NCI-H345 (cell line): Measurements from ENCODE around the gene SFTA2.
"Not testable (repeated sequence)": the region's sequence is repeated elsewhere in the genome, so short reads cannot be mapped to it uniquely, and the experiment has no call there.

ENCODE experiments used
- DNase-seq: peaks from one replicate; lab custom pipeline; 2025; lab: John Stamatoyannopoulos, UW

The SFTA2 gene

DNA sequence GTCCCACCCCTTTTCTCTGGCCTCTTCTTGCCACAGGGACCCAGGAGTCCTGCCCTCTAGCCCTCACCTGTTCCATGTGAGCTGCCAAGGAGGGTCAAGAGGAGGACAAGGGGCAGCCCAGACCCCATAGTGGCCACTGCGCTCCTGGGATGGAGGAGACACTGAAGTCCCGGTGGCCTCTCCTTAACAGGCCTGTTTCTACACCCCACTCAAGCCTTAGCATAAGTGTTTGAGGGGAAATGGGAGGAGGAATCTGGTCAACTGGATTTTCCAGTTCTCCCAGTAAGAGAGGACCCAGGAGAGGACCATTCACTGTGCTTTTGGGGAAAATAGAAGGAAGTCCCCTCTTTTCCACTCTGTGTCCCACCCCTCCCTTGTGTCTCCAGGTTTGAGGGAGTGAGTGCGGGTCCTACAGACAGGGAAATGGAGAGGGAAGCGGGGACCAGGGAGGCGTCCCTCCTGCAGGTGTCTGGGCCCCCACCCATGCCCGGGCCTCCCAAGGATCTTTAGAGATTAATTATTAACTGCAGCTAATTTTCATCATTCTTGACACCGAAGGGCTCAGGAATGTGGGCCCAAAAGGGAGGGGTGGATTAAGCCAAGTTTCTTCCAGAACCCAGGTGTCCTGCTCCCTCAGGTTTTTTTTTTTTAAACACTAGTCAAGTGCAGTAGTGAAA is at the start of gene SFTA2:
Gene SFTA2 (minus strand): TSS at position 202 of the 677 bp plus-strand sequence. CDS start 74 bp downstream, at position 128.
- DNase-seq = no peak

GRCh38 chr6:30979690-30980089 is 47.7 kb upstream of the SFTA2 start:
- no peak for DNase-seq

- no peak for DNase-seq
Observed at GRCh38 chr6:30979141-30979540, 47.2 kb upstream of the SFTA2 start.

- no peak for DNase-seq
Observed at GRCh38 chr6:30974490-30975252, 42.7 kb upstream of the SFTA2 start.

DNA sequence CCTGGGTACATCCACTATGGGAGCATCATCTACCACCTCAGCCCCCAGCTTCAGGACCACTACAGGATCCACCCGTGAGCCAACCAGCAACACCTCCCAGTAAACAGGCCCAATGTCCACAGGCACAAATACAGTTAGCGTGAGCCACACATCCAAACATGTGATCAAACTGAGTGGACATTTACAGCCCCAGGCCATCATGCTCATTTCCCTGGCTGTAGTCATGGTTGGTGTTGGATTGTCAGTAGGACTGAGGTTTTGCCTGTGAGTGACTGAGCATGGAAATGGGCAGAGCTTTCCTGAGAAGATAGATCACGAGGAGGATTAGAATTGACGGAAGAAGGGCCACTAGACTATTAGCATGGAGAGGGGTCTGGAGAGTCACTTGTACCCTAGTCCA is 40.8 kb upstream of the SFTA2 start:
- no peak for DNase-seq

- no peak for DNase-seq
Observed at GRCh38 chr6:30970946-30971345, 39.0 kb upstream of the SFTA2 start.

GRCh38 chr6:30969171-30969570 is 37.2 kb upstream of the SFTA2 start:
- DNase-seq = not testable (repeated sequence)

DNA sequence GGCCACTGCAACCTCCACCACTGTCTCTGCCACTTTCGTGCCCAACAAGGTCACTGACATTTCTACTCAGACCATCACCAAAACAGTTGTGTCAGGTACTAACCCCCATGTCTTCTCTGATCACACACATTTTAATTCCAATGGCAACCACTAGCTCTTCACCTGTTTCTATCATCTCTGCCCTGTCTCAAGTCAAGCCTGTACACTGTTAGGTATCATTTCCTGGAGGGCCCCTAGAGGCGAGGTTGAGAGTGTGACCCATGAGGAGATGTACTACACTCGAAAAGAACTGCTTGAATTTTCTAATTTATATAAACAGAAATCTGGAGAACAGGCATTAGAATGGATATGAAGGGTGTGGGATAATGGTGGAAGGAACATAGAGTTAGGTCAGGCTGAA is 34.2 kb upstream of the SFTA2 start:
- DNase-seq = no peak

DNA sequence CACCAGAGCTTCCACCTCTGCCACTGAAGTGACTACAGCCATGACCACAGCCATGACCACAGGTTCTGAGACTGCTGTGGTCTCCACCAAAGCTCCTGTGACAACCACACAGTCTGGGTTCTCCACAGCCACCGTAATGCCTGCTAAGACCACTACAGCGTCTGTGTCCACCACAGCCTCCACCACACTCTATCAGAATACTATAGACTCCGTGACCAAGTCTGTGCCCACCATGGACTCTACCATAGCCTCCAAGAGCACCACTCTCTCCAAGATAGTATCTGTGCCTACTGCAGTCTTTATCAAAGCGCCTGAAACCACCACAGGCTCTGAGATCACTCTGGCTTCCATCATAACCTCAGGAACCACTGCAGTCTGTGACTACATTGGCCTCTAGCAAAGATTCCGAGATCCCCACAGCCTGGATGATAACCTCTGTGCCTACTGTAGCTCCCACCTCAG is 33.2 kb upstream of the SFTA2 start:
- DNase-seq = no peak

DNA sequence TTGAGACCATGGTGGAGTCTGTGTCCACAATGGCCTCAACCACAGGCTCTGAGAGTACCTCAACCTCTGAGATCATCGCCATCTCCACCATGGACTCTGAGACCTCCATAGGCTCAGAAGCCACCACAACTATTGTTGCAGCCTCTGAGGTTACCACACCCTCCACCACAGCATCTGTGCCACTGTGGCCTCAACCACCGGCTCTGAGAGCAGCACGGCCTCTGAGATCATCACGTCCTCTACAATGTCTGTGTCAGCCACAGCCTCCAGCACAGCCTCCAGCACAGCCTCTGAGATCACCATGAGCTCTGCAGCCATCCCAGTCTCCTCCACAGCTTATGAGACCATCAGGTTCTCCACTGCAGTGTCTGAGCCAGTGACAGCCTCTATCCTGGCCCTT is 32.1 kb upstream of the SFTA2 start:
- no peak for DNase-seq

DNA sequence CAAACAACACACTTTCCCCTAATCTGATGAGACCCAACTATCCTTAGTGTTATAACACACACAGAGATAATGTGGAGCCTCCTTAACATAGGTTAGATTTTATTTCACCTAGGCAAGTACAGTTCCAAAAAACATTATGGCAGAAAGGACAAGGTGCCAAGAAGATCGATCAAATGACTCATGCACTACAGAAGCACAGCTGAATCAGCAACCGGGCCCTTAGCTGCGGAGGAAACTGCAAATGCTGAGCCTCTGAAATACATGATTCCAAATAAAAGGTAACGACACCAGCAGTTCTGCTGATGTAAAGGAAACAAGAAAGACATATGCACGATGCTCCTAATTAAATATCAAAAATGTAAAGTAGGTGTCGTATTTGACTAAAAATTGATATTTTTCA is 31.7 kb upstream of the SFTA2 start:
- no peak for DNase-seq

- no peak for DNase-seq
Observed at GRCh38 chr6:30962716-30963115, 30.7 kb upstream of the SFTA2 start.

DNA sequence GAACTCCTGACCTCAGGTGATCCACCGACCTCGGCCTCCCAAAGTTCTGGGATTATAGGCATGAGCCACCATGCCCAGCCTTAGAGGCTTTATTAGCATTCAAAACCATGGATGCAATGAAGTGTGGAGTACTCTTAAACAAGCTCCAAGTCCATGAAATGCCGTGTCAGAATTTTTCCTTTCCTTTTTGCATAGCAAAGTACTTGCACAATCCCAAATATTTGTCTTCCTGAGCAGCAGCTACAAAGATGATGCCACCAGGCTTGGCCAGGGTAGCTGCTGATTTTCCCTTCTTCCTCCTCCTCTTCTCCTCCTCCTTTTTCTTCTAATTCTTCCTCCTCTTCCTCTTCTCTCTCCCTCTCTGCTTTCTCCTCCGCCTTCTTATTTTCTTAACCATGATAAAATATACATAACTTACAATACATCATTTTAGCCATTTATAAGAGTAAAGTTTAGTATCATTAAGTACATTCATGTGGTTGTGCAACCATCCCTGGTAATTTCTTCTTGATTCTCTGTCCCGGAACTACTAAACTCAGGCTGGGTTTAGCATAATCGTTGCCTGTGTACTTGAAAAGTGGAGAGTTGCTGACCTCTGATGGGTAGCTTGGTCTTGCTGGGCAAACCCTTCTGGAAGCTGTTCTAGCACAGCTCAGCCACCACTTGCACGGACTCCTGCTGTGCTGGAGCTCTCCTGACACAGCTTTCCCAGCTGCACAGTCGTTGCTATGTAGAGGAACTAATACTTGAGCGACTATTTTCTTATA is 29.1 kb upstream of the SFTA2 start:
- no peak for DNase-seq

GRCh38 chr6:30957716-30958115 is 25.7 kb upstream of the SFTA2 start:
- DNase-seq = no peak

GRCh38 chr6:30955367-30956042 is 23.5 kb upstream of the SFTA2 start:
- DNase-seq = no peak

DNA sequence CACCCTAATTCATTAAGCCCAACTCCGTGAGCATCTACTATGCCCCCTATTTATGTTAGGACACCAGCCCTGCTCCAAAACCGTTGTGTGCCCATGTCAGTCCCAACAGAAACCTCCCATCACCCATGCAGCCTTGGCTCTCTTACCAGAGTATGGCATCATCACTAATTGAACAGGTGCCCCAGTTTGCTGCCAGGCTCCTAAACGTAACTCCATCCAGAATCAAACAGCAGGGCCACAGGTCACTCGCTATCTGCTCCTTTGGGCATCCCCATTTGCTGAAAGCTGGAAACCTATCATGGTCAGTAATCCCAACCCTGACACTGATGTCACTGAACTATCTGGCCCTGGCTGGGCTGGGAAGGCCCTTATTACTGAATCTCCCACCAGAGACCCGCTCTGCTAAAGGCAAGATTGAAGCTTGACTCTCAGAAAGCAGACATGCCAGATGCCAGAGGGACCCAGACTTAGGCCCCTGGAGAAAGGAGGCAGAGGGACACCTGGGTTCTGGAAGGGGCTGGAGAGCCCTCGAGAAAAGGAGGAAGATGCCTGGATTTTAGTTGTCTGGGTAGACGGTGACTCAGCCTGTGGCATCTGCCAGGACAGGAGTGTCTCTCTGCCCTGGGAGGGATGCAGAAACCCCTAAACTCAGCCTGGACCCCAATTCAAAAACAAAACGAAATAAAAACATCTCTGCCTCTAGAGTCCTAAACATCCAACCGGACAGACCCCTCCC is 22.8 kb upstream of the SFTA2 start:
- DNase-seq = no peak

- no peak for DNase-seq
Observed at GRCh38 chr6:30951907-30952469, 20.0 kb upstream of the SFTA2 start.

- DNase-seq = no peak
Observed at GRCh38 chr6:30948811-30949210, 16.8 kb upstream of the SFTA2 start.

DNA sequence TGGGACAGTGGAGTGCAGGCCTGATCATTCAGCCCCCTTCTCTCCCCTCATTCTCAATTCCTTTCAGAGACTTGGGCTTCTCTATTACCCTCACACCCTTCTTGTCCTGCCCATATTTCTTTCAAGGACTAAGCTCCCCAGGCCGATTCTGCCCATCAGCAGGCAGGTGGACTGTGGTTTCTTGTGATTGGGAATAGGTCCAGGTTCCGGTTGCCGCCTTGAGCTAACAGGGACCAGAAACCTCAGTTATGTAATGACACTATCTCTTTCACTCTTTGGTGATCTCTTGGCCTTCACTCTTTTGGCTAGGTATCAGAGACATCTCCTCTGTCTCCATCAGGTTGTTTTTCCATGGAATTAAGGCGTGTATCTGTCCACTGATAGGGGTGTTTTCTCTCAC is 15.3 kb upstream of the SFTA2 start:
- DNase-seq = no peak

DNA sequence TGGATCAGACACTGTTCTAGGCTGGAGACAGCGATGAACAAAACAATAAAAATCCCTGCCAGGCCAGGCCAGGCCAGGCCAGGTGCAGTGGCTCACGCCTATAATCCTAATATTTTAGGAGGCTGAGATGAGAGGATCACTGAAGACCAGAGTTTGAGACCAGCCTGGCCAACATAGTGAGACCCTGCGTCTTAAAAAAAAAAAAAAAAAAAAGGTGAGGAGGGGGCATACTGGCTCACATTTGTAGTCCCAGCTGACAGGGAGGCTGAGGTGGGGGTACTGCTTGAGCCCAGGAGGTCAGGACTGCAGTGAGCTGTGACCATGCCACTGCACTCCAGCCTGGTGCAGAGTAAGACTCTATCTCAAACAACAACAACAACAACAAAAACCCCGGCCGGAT is 13.3 kb upstream of the SFTA2 start:
- DNase-seq = no peak

- DNase-seq = no peak
Observed at GRCh38 chr6:30944051-30944450, 12.1 kb upstream of the SFTA2 start.
